NCI-H2171 (cell line): ENCODE measurements around the gene TTC39A.
"Not testable (repeated sequence)": the region's sequence is repeated elsewhere in the genome, so short reads cannot be mapped to it uniquely, and the experiment has no call there.

Experiments
- DNase-seq: peaks from one replicate; lab custom pipeline; 2025; lab: John Stamatoyannopoulos, UW

Gene TTC39A

GRCh38 chr1:51336711-51337110, 6.3 kb upstream of the TTC39A start:
- DNase-seq = no peak

DNA sequence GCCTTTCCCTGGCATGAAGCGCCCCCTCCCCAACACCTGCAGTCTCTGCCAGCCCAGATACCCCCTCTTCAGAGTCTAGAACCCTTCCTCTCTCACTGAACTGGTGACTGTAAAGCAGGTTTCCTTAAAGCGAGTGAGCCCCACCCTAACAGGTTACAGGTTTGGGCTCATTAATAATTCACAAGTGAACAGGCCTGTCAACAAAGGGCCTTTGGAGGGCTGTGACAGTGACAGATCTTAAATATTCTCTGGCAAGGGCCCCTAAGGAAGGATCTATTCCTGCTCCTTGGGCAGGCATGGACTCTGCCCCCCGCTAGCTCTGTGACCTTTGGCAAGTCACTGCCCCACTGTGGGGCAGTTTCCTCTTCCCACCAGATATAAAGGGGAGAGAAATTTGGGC, 5.6 kb upstream of the TTC39A start:
- DNase-seq = no peak

DNA sequence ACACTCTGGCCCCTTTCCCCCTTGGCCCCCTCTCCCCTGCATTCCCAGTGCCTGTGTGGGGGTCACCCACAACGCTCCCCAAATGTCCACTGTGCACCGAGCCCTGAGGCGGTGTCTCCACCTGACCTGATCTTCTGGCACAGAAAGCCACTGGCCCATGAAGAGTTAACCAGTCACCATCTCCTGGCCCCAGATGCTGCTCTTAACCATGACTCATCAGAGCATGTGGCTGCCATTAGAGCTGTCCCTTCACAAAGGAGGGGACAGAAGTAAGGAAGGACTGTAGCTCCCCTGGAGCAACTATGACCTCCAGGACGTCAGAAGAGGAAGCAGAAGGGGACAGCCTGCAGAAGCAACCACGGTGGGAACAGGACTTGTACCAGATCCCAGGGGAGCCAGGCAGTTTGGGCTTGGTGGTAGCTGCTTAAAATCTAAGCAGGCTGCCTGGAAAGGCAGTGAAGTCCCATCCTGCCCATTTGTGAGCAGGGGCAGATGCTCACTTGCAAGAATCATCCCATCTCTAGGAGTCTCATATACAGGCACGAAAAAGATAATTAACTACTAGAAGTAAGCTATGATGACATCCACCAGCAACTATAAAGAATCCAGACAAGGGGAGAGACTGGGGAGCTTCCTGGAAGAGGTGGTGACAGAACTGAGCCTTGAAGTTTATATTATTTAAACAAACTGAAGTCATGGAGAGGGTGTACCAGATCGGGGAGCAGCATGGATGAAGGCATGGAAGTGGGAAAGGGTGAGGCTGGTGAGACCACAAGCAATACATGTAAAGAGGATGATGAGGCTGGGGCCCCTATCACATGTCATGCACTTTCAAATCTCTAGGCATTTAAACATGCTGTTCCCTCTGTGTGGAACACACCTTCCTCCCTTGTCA, 1.1 kb upstream of the TTC39A start:
- DNase-seq = no peak

- DNase-seq = no peak
These were observed 678 bp downstream of the TTC39A start for GRCh38 chr1:51329443-51330325.

DNA sequence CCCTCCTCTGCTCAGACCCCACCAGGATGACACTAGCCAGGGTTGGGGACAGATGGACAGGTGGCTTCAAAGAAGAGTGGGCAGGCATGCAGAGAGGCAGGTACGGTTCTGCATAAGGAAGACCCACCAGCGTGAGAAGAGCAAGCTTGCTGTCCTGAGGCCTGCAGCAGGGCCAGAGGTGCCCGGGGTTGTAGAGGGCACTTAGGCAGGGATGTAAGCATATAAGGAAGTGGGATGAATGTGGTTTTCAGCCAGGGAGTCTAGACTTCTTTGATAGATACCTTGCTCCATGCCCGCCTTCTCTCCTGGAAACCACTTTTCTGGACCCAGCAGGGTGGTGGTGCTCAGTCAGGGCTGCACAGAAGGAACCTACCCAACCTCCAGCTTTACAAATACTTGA, 1.4 kb downstream of the TTC39A start:
- DNase-seq = no peak

DNA sequence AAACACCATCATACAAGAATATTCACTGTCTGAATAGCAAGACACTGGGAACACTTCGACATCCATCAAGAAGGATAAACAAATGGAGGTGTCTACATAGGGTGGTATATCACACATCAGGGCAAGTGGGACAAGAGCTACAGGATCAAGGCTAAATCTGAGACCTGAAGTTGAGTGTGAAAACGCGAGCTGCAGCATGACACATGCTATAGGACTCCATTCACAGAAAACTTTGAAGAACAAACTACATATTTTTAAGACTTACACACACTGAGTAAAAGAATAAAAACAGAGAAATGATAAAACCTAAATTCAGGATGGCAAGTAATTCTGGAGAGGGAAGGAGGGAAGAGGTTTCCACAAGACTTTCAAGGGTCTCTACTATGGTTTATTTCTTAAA, 2.1 kb downstream of the TTC39A start:
- no peak for DNase-seq

DNA sequence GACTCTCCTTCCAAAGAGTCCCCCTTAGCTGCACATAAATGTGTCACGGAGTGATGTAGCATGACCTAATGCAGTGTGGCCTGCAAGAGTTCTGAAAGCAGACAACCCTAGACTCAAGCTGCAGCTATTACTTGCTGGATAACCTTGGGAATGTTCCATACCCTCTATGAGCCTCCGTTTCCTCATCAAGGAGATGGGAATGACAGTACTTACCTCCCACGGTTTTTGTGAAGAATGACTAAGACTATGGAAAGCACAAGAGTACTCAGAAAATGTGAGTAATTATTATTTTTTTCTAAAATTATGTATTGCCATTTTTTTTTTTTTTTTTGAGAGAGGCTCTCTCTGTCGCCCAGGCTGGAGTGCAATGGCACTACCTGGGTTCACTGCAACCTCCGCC, 3.0 kb downstream of the TTC39A start:
- DNase-seq = no peak

DNA sequence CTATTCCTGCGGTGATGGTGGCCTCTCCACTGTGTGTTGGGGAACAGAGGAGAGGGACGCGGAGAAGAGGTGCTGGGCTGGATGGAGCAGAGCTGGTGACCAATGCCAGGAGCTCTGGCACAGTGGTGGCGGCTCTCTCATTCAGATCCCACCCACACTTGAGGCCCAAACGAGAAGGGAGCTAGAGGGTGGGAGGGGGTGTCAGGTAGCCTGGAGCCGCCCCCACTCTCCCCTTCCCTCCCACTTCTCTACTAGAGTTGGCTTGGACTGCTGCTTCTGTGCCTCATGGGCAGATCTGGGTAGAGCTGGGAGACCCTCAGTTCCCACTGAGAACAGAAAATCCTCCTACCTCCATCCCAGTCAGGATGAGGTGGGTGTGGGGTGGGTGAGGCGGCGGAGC, 3.5 kb downstream of the TTC39A start:
- no peak for DNase-seq

- no peak for DNase-seq
These were observed 4.2 kb downstream of the TTC39A start for GRCh38 chr1:51325878-51326755.

GRCh38 chr1:51325391-51325790, 5.0 kb downstream of the TTC39A start:
- DNase-seq = no peak

- not testable (repeated sequence) for DNase-seq
These were observed 5.4 kb downstream of the TTC39A start for GRCh38 chr1:51325011-51325385.

DNA sequence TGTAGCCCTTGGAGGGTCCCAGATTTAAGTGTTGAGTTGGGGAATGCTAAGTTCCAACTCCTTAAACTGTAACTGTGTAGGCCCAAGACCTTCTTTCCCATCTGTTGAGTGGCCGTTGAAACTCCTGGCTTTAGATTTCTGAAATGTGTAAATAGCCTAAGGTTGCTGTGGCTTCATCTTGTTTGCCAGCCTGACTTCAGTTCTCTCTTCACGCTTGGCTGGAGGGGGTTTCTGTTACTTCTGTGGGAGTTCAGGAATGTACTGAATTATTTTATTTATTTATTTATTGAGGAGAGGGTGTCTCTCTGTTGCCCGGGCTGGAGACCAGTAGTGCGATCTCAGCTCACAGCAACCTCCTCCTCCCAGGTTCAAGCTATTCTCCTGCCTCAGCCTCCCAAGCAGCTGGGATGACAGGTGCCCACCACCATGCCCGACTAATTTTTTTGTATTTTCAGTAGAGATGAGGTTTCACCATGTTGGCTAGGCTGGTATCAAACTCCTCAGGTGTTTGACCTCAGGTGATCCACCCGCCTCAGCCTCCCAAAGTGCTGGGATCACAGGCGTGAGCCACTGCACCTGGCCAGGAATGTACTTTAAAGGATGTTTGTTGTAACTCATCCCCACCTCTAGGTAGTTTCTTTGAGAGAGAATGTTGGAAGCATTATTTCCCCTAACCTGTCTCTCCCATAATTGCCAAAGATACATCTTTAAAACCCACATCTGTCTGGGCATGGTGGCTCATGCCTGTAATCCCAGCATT, 5.9 kb downstream of the TTC39A start:
- no peak for DNase-seq

DNA sequence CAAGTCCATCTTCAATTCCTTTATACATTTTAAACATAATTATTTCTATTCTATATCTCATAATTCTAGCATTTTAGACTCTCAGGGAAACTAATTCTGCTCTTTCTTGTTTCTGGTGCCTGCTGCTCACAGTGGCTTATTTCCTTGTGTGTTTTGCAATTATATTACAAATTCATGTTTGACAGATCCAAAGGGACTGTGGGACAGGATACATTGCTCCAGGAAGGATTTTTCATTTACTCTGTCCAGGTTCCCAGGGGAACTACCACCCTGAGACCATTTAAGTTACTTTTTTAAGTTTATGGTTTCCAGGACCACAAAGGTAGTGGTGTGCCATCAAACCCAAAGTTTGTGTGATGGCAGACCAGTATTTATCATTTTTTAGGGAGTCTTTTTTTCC, 6.6 kb downstream of the TTC39A start:
- no peak for DNase-seq

DNA sequence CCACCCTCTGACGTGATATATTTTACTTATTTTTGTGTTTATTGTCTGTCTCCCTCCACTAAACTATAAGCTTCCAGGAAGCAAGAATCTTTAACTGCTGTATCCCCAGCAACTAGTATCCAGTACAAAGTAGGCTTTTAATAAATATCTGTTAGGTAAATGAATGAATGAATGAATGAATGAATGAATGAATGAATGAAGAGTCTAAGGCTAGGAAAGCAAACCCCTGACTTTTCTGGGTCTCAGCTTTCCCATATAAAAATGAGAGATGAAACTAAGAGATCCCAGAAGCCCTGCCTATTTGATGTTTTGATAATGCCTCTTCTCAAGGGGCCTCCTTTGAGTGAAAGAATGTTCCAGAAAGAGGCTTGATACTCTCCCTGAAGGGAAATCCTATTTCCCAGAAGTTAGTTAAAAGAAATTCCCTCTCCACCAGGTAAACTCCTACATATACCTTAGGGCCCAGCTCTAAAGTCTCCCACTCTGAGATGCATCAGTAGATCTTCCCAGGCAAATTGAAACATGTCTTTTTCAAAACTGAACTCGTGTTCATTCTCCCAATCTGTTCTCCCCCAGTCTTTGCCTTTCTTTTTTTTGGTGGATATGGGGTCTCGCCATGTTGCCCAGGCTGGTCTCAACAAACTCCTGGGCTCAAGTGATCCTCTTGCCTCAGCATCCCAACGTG, 7.8 kb downstream of the TTC39A start:
- DNase-seq = no peak

GRCh38 chr1:51321924-51322280, 8.5 kb downstream of the TTC39A start:
- DNase-seq = no peak

- DNase-seq = no peak
These were observed 9.1 kb downstream of the TTC39A start for GRCh38 chr1:51320967-51321923.

- DNase-seq = no peak
These were observed 12.6 kb downstream of the TTC39A start for GRCh38 chr1:51317798-51318197.

GRCh38 chr1:51316846-51317120, 13.6 kb downstream of the TTC39A start:
- DNase-seq = no peak

DNA sequence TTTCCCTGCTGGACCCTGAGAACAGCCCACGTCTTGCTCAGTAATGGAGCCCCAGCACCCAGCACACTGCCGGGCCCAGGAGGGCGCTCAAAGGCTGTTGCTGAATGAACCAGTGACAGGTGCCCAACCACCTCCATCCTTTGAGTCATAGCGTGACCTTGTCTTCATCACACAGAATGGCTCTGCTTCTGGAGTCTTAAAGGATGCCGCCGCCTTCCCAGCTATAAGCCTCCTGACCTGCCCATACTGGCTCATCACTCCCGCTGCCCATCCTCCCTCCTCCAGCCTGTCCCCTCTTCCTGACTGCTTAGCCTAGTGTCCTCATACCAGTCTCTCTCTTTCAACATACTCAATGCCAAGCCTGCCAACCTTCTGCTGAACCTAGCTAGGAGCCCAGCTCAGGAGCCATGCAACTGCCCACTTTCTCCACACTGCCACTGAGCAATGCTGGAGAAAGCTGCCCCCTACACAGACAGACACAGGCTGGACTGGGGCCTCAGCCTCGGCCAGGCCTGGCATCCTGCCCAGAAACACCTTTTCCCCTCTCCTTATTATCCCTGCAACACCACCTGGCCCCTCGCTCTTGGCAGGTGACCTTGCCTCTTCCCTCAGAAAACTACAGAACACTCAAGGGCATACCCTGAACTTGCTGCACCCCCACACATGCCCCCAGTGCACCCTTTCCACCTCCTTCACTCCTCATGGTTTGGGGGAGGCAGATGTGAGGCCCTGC, 14.1 kb downstream of the TTC39A start:
- DNase-seq = no peak
